GM19035 (cell line): ENCODE data around the gene VIPAS39.
A peak's percentile ranks its signal among the peaks of the same experiment; 100 is the strongest.

Source experiments
- ATAC-seq: cut with Tn5 transposase; IDR thresholded peaks from one replicate; pipeline ENCODE4 v1.9.1; 2021; ENCODE audit not compliant: unreplicated experiment

The VIPAS39 gene

GRCh38 chr14:77406718-77407117, 50.7 kb downstream of the VIPAS39 start:
- no peak for ATAC-seq

- ATAC-seq = no peak
These were observed 51.3 kb downstream of the VIPAS39 start for GRCh38 chr14:77406086-77406485.

- ATAC-seq = no peak
These were observed 53.6 kb downstream of the VIPAS39 start for GRCh38 chr14:77403768-77404167.

DNA sequence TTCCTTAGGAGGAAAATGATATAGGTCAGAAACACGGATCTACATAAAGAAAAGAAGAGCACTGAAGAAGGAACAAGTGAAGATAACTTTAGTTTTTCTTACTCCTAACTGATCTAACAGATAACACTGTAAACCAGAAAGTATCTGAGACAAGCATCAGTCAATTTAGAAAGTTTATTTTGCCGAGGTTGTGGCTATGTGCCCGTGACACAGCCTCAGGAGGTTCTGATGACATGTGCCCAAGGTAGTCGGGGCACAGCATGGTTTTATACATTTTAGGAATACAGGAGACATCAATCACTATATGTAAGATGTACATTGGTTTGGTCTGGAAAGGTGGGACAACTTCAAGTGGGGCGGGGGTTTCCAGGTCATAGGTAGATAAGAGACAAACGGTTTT, 57.2 kb downstream of the VIPAS39 start:
- no peak for ATAC-seq

DNA sequence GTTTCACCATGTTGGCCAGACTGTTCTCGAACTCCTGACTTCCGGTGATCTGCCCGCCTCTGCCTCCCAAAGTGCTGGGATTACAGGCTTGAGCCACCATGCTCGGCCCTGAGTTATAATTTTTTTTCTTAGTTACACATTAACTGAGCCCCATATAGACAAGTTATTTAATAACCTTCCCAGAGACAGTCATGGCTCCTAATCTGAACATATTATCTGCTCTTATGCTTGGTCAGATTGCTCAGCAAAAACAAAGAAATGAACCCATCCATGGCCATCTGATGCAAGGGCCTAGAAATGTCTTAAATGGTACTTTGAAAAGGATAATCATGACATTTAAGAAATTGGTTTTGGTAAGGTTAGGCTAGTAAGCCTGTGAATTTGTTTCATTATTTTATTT, 67.2 kb downstream of the VIPAS39 start:
- no peak for ATAC-seq

GRCh38 chr14:77378701-77379100, 78.7 kb downstream of the VIPAS39 start:
- ATAC-seq = no peak

DNA sequence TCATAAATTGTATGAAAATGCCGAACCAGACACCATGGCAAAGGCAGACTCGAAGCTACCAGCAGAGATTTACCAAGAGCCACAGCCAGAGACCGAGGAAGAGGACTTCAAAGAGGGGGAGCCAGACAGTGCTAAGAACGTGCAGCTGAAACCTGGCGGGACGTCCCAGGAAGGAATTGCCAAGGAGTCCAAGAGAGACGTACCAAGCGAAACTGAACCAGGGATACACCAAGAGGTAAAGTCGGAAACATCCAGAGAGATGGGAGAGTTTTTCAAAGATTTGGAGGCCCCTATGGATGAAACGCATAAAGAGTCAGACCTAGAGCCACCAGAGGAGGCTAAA, 79.9 kb downstream of the VIPAS39 start:
- ATAC-seq = no peak

DNA sequence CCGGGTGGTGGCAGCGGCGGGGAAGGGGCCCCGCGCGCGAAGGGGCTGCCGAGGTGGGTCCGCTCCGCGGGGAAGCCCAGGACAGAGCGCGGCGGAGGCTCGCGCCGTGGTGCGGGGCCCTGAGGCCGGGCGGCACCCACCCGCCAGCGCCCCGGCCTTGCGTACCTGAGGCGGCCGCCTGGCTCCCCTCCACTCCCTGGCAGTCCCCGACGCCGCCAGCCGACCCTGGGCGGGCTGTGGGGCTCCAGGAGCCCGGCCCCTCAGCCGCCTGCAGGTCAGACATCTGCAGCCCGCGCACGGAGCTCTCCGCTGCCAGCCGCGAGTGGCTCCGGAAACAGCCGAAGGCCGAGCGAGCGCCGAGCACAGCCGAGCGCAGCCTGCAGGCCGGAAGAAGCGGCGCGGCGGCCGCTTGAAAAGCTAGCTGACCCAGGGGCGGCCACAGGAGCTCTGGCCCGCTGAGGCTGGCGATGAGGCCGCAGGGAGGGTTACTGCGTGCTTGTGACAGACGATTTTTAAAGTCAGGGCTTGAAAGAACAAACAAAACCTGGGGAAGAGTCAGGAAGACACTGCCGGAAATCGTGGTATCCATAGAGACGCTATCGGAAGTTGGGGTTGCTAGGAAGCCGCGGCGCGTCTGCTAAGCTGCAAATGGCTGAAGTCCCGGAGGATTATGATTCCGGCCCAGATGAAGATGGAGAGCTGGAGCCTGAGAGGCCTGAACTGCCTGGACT, 80.5 kb downstream of the VIPAS39 start, which contains the start of the genes SAMD15 and TMED8:
TSS of gene SAMD15 (plus strand) at position 609 of the 731 bp plus-strand sequence. CDS start at position 649, 40 bp downstream.
TSS of gene TMED8 (minus strand) at position 324 of the 731 bp plus-strand sequence. CDS start at position 283, 41 bp downstream.
- ATAC-seq = peak; percentile 81
